Mesendoderm (in vitro differentiated cells): ENCODE measurements around the gene SLC47A2.

Experiments used
- DNase-seq: peaks from one replicate; pipeline ENCODE4 v3.0.0; 2013
- H2AK5ac ChIP-seq: 2 replicates; pipeline ENCODE4 v1.6.1; 2013; ENCODE audit warnings: low read length, inconsistent platforms
- H2BK120ac ChIP-seq: 2 replicates; pipeline ENCODE4 v1.6.1; 2013; ENCODE audit warnings: low read depth, mild to moderate bottlenecking, low read length, moderate library complexity, mixed read lengths
- H2BK15ac ChIP-seq: replicated peaks from 2 replicates; pipeline ENCODE4 v1.6.1; 2013; ENCODE audit warnings: low read depth, mild to moderate bottlenecking, moderate library complexity
- H2BK5ac ChIP-seq: 2 replicates; pipeline ENCODE4 v1.6.1; 2013; ENCODE audit warnings: low read length, inconsistent platforms
- H3K18ac ChIP-seq: 2 replicates; pipeline ENCODE4 v1.6.1; 2013; ENCODE audit warnings: mild to moderate bottlenecking, low read length, mixed read lengths
- H3K23ac ChIP-seq: one replicate; pipeline ENCODE4 v1.6.1; 2013; ENCODE audit warnings: low read length
- H3K27ac ChIP-seq: 2 replicates; pipeline ENCODE4 v1.5.1; 2013; ENCODE audit warnings: low read depth, mild to moderate bottlenecking, inconsistent platforms, low read length, moderate library complexity
- H3K27me3 ChIP-seq: 2 replicates; pipeline ENCODE4 v1.6.1; 2013; ENCODE audit warnings: low read length, control low read depth, mild to moderate bottlenecking, inconsistent platforms; ENCODE audit not compliant: insufficient read depth, poor library complexity
- H3K36me3 ChIP-seq: 2 replicates; pipeline ENCODE4 v1.6.1; 2013; ENCODE audit warnings: low read length, inconsistent platforms; ENCODE audit not compliant: control insufficient read depth, insufficient read depth
- H3K4ac ChIP-seq: one replicate; pipeline ENCODE4 v1.6.1; 2013; ENCODE audit warnings: low read depth, mild to moderate bottlenecking, low read length, moderate library complexity
- H3K4me1 ChIP-seq: 2 replicates; pipeline ENCODE4 v1.6.1; 2013; ENCODE audit warnings: low read depth, low read length, inconsistent platforms; ENCODE audit not compliant: control insufficient read depth
- H3K4me2 ChIP-seq: 2 replicates; pipeline ENCODE4 v1.6.1; 2013; ENCODE audit warnings: low read length
- H3K4me3 ChIP-seq: 2 replicates; pipeline ENCODE4 v1.5.1; 2013; ENCODE audit warnings: mild to moderate bottlenecking, low read length
- H3K56ac ChIP-seq: one replicate; pipeline ENCODE4 v1.6.1; 2013; ENCODE audit warnings: low read length
- H3K79me1 ChIP-seq: 2 replicates; pipeline ENCODE4 v1.6.1; 2013; ENCODE audit warnings: low read length, inconsistent platforms
- H3K79me2 ChIP-seq: 2 replicates; pipeline ENCODE4 v1.6.1; 2013; ENCODE audit warnings: mild to moderate bottlenecking, low read length; ENCODE audit not compliant: control insufficient read depth, insufficient read depth
- H3K9ac ChIP-seq: 2 replicates; pipeline ENCODE4 v1.6.1; 2013; ENCODE audit warnings: low read length, inconsistent platforms
- H4K5ac ChIP-seq: one replicate; pipeline ENCODE4 v1.6.1; 2013; ENCODE audit warnings: low read length
- H4K8ac ChIP-seq: one replicate; pipeline ENCODE4 v1.6.1; 2013; ENCODE audit warnings: low read depth, mild to moderate bottlenecking, control low read depth, low read length, moderate library complexity
- WGBS: extraction: QIAGEN DNeasy Blood & Tissue Kit; methylation state at CpG from one replicate; pipeline ENCODE4 v1.1.7; 2013; ENCODE audit warnings: low lambda C conversion rate, missing lambda C conversion rate; ENCODE audit not compliant: insufficient coverage; ENCODE audit errors: extremely low coverage; 5-methylcytosine and 5-hydroxymethylcytosine counted together

Gene SLC47A2

GRCh38 chr17:19717411-19717908 is 1.1 kb upstream of the SLC47A2 start:
- Histone ChIP-seq H3K4me2 (no peak overlapping the region), H2BK15ac (no peak overlapping the region), H3K56ac (no peak overlapping the region), H3K23ac (no peak overlapping the region), H3K36me3 (no peaks in the 10 kb centered on the region), H3K27me3 (no peaks in the 10 kb centered on the region), H3K4me1 (no peaks in the 10 kb centered on the region), H3K79me1 (no peaks in the 10 kb centered on the region), H3K4me3 (no peak overlapping the region), H3K27ac (no peak overlapping the region), H2BK120ac (no peak overlapping the region), H4K5ac (no peak overlapping the region), H2AK5ac (no peak overlapping the region), H3K9ac (no peak overlapping the region), H4K8ac (no peak overlapping the region), H3K4ac (no peak overlapping the region), H2BK5ac (no peak overlapping the region), H3K18ac (no peak overlapping the region), H3K79me2 (no peaks in the 10 kb centered on the region)
- WGBS: no CpG with 5 or more reads among the region's 10 CpGs
- DNase-seq: no peak

- Histone ChIP-seq H3K23ac (no peak overlapping the region), H3K4ac (no peak overlapping the region), H2AK5ac (no peak overlapping the region), H2BK5ac (no peak overlapping the region), H3K79me2 (no peaks in the 10 kb centered on the region), H3K27me3 (no peaks in the 10 kb centered on the region), H4K5ac (no peak overlapping the region), H3K36me3 (no peaks in the 10 kb centered on the region), H2BK120ac (no peak overlapping the region), H3K79me1 (no peaks in the 10 kb centered on the region), H2BK15ac (no peak overlapping the region), H4K8ac (no peak overlapping the region), H3K9ac (no peak overlapping the region), H3K4me2 (no peak overlapping the region), H3K56ac (no peak overlapping the region), H3K18ac (no peak overlapping the region), H3K4me3 (no peak overlapping the region), H3K27ac (no peak overlapping the region), H3K4me1 (no peaks in the 10 kb centered on the region)
- DNase-seq: no peak
- WGBS: no CpG with 5 or more reads among the region's 7 CpGs
Measured at GRCh38 chr17:19717031-19717360, 612 bp upstream of the SLC47A2 start.

GRCh38 chr17:19714542-19715411 is 1.6 kb downstream of the SLC47A2 start:
- Histone ChIP-seq H4K8ac (no peak overlapping the region), H2BK5ac (no peak overlapping the region), H2BK120ac (no peak overlapping the region), H3K4me1 (no peaks in the 10 kb centered on the region), H3K4ac (no peak overlapping the region), H3K23ac (no peak overlapping the region), H2BK15ac (no peak overlapping the region), H3K9ac (no peak overlapping the region), H4K5ac (no peak overlapping the region), H3K56ac (no peak overlapping the region), H3K36me3 (no peaks in the 10 kb centered on the region), H3K27ac (no peak overlapping the region), H3K4me2 (no peak overlapping the region), H3K79me2 (no peaks in the 10 kb centered on the region), H3K18ac (no peak overlapping the region), H3K27me3 (no peaks in the 10 kb centered on the region), H2AK5ac (no peak overlapping the region), H3K79me1 (no peaks in the 10 kb centered on the region), H3K4me3 (no peak overlapping the region)
- WGBS: no CpG with 5 or more reads among the region's 27 CpGs
- DNase-seq: peak; percentile 29

- no peaks in the 10 kb centered on the region for H3K27me3 ChIP-seq
- no peak overlapping the region for H3K27ac ChIP-seq
- no CpG with 5 or more reads among the region's 28 CpGs for WGBS
- no peak for DNase-seq
- no peak overlapping the region for H3K56ac ChIP-seq
- no peak overlapping the region for H4K5ac ChIP-seq
- H3K4me3 ChIP-seq: no peak overlapping the region
- no peak overlapping the region for H3K9ac ChIP-seq
- no peak overlapping the region for H2BK120ac ChIP-seq
- no peak overlapping the region for H3K23ac ChIP-seq
- no peak overlapping the region for H2BK5ac ChIP-seq
- no peak overlapping the region for H3K4ac ChIP-seq
- H3K79me1 ChIP-seq: no peaks in the 10 kb centered on the region
- H3K4me1 ChIP-seq: no peaks in the 10 kb centered on the region
- H3K4me2 ChIP-seq: no peak overlapping the region
- no peak overlapping the region for H2AK5ac ChIP-seq
- H3K79me2 ChIP-seq: no peaks in the 10 kb centered on the region
- no peak overlapping the region for H2BK15ac ChIP-seq
- no peak overlapping the region for H3K18ac ChIP-seq
- H4K8ac ChIP-seq: no peak overlapping the region
- H3K36me3 ChIP-seq: no peaks in the 10 kb centered on the region
Measured at GRCh38 chr17:19713901-19714361, 2.5 kb downstream of the SLC47A2 start.

GRCh38 chr17:19713462-19713861 is 2.9 kb downstream of the SLC47A2 start:
- no peak for DNase-seq
- Histone ChIP-seq H4K8ac (no peak overlapping the region), H3K4me3 (no peak overlapping the region), H2AK5ac (no peak overlapping the region), H2BK5ac (no peak overlapping the region), H3K4me2 (no peak overlapping the region), H2BK120ac (no peak overlapping the region), H4K5ac (no peak overlapping the region), H3K4me1 (no peaks in the 10 kb centered on the region), H3K27ac (no peak overlapping the region), H3K27me3 (no peaks in the 10 kb centered on the region), H3K79me1 (no peaks in the 10 kb centered on the region), H3K36me3 (no peaks in the 10 kb centered on the region), H2BK15ac (no peak overlapping the region), H3K56ac (no peak overlapping the region), H3K18ac (no peak overlapping the region), H3K79me2 (no peaks in the 10 kb centered on the region), H3K4ac (no peak overlapping the region), H3K23ac (no peak overlapping the region), H3K9ac (no peak overlapping the region)
- no CpG with 5 or more reads among the region's 16 CpGs for WGBS
